Keratinocyte (primary cell): ENCODE measurements around the gene PWWP2B. TPM values are rescaled to one million over a fixed set of nuclear protein-coding genes. Genes with fewer than 3 reads are reported as not detected.

Experiments used
- DNase-seq: peaks from one replicate; pipeline ENCODE4 v3.0.0-alpha.2; 2011; ENCODE audit warnings: low read depth, missing footprints, low spot score
- FAIRE-seq: peaks from 2 replicates; lab custom pipeline; 2011; peaks lifted over from hg19 to GRCh38; lab: Jason Lieb, UNC
- H2AFZ ChIP-seq: 2 replicates; pipeline ENCODE4 v1.6.0; 2012; ENCODE audit warnings: low read length, control low read depth, inconsistent platforms; ENCODE audit not compliant: control insufficient read depth
- H3K27ac ChIP-seq: 2 replicates; pipeline ENCODE4 v1.5.1; 2011; ENCODE audit warnings: low read length; ENCODE audit not compliant: control insufficient read depth, insufficient read depth
- H3K27me3 ChIP-seq: 3 replicates; pipeline ENCODE4 v1.6.0; 2011; ENCODE audit warnings: low read length; ENCODE audit not compliant: control insufficient read depth, insufficient read depth; ENCODE audit errors: extremely low read depth
- H3K36me3 ChIP-seq, 2 experiments: 2 replicates in 1 of 2; 3 replicates in 1 of 2; pipeline ENCODE4 v1.5.1; 2011; ENCODE audit warnings: low read length in 2 of 2, mild to moderate bottlenecking in 1 of 2; ENCODE audit not compliant: control insufficient read depth in 2 of 2, insufficient read depth in 2 of 2; ENCODE audit errors: extremely low read depth in 1 of 2
- H3K4me1 ChIP-seq: 3 replicates; pipeline ENCODE4 v1.5.1; 2011; ENCODE audit warnings: low read length; ENCODE audit not compliant: control insufficient read depth, insufficient read depth; ENCODE audit errors: extremely low read depth
- H3K4me2 ChIP-seq: 3 replicates; pipeline ENCODE4 v1.6.0; 2011; ENCODE audit warnings: low read depth, low read length; ENCODE audit not compliant: control insufficient read depth, insufficient read depth; ENCODE audit errors: extremely low read depth
- H3K4me3 ChIP-seq, 3 experiments: fragments of 200-600 bp in 1 of 3; sonication (generic) in 1 of 3; 2 replicates in 2 of 3; 3 replicates in 1 of 3; pipeline ENCODE4 v1.5.1; 2011 to 2016; ENCODE audit warnings: low read length in 3 of 3, mild to moderate bottlenecking in 3 of 3, control low read depth in 2 of 3, inconsistent platforms in 1 of 3, low read depth in 1 of 3, mixed read lengths in 1 of 3, mixed run types in 1 of 3, moderate library complexity in 1 of 3; ENCODE audit not compliant: control insufficient read depth in 2 of 3, insufficient read depth in 2 of 3; ENCODE audit errors: extremely low read depth in 1 of 3
- H3K79me2 ChIP-seq: 2 replicates; pipeline ENCODE4 v1.6.0; 2012; ENCODE audit warnings: low read length; ENCODE audit not compliant: control insufficient read depth, insufficient read depth
- H3K9ac ChIP-seq: 3 replicates; pipeline ENCODE4 v1.6.0; 2011; ENCODE audit warnings: low read length; ENCODE audit not compliant: control insufficient read depth, insufficient read depth; ENCODE audit errors: extremely low read depth
- H3K9me1 ChIP-seq: 3 replicates; pipeline ENCODE4 v1.6.0; 2011; ENCODE audit warnings: low read length; ENCODE audit not compliant: control insufficient read depth, insufficient read depth; ENCODE audit errors: extremely low read depth
- H3K9me3 ChIP-seq: 2 replicates; pipeline ENCODE4 v1.5.1; 2012; ENCODE audit warnings: low read depth, low read length; ENCODE audit not compliant: control insufficient read depth
- H4K20me1 ChIP-seq: 3 replicates; pipeline ENCODE4 v1.6.0; 2011; ENCODE audit warnings: low read length; ENCODE audit not compliant: control insufficient read depth, insufficient read depth; ENCODE audit errors: extremely low read depth
- CTCF ChIP-seq, 3 experiments: IDR thresholded peaks in 1 of 3; conservative IDR thresholded peaks in 1 of 3; optimal IDR thresholded peaks in 1 of 3; 2 replicates in 2 of 3; 3 replicates in 1 of 3; pipeline versions ENCODE3 to v1.5.1; 2011; ENCODE audit warnings: low read length in 3 of 3, mild to moderate bottlenecking in 3 of 3, moderate library complexity in 2 of 3, control low read depth in 1 of 3, inconsistent platforms in 1 of 3; ENCODE audit not compliant: insufficient read depth in 2 of 3; ENCODE audit errors: extremely low read depth in 1 of 3
- EZH2 ChIP-seq: IDR thresholded peaks from one replicate; pipeline ENCODE4 v1.6.1; 2012; ENCODE audit warnings: inconsistent platforms, mild to moderate bottlenecking, low read length, moderate library complexity
- dilution Hi-C: fragments of 300-500 bp; cut with MboI; formaldehyde crosslinking; loops from one replicate; pipeline ENCODE4 v1.7.0; 2020; ENCODE audit warnings: low sequenced_read_pairs; ENCODE audit not compliant: extremely low pct_ligation_motif_present
- polyA plus RNA-seq, 5 experiments: library from polyadenylated mRNA; depleted of rRNA in 3 of 5; stranded (reverse) in 3 of 5; stranded (forward) in 1 of 5; unstranded in 1 of 5; fragments of >200 nt; gene quantifications; 1 replicate in 1 of 5; 2 replicates in 3 of 5; 3 replicates in 1 of 5; pipeline versions ENCODE4 v1.2.1 to v1.2.3, GENCODE V29; 2011 to 2012; ENCODE audit warnings: missing spikeins in 2 of 5, low read depth in 1 of 5, low replicate concordance in 1 of 5

Gene PWWP2B
- polyA plus RNA-seq, 1 donor (not counting 4 experiments of a cell fraction or from before 2014, with no cell fraction given): 3.1 TPM

DNA sequence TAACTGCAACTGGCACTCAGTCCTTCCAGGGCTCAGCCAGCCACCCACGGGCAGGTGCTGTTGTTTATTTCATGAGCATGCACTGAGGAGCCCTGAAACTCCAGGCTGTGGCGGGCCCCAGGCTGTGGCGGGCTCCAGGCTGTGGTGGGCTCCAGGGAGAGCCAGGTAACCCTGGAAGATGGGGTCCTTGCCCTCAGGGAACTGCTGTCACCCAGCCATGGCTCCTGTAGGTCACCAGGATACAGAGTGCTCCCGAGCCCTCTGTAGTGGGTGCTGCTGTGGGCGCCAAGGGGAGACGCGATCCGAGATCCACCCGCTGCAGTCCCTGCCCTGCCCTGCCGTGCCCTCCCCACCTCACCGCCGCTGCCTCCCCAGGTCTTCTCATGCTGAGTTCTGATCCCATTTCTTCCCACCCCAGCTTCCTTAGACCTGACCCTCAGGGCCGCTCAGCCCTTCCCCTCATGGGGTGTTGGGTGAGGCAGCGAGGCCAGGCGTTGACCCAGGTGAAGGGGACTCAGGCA lies 35.4 kb upstream of the PWWP2B start:
- no peak overlapping the region for H3K4me2 ChIP-seq
- dilution Hi-C loops: no loop called here
- H3K27ac ChIP-seq: no peak overlapping the region
- no peaks in the 10 kb centered on the region for H3K4me1 ChIP-seq
- TF ChIP-seq EZH2 (no peak), CTCF (optimal IDR thresholded peaks at IDR 0.05 in 1 of 3, IDR thresholded peaks at IDR 0.05 in 1 of 3, conservative IDR thresholded peaks at IDR 0.05 in 1 of 3; ENCODE audit: extremely low read depth in 1 of 3, insufficient read depth in 2 of 3, low read length in 3 of 3) (no peak)
- peaks cover 2% of the 10 kb centered on the region for H3K9me3 ChIP-seq
- H3K36me3 ChIP-seq: no peaks in the 10 kb centered on the region
- H2AFZ ChIP-seq: no peak overlapping the region
- H3K9me1 ChIP-seq: no peaks in the 10 kb centered on the region
- no peak for DNase-seq
- no peak overlapping the region for H3K9ac ChIP-seq
- no peaks in the 10 kb centered on the region for H3K27me3 ChIP-seq
- no peaks in the 10 kb centered on the region for H3K79me2 ChIP-seq
- no peaks in the 10 kb centered on the region for H4K20me1 ChIP-seq
- no peak overlapping the region for H3K4me3 ChIP-seq
- FAIRE-seq: no peak

DNA sequence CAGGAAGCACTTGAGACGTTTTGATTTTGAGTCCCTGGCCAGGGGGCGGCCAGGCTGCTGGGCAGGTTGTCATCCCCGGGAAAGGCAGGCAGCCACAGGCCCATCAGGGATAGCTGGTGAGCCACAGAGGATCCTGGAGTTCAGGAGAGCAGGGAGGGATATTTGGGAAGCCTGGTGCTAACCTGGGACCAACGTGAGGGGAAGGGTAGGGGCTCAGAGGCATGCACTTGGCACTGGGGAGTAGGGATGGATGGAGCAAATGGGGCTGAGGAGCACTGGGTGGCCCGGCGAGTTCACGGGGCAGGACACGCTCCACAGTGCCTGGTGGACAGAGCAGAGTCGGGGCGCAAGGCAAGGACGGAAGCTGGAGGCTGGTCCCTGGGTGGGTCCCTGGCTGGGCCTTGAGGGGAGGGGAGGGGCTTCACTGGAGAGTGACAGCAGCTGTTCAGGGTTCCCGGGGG lies 34.8 kb upstream of the PWWP2B start:
- Histone ChIP-seq H3K36me3 (no peaks in the 10 kb centered on the region), H3K27ac (no peak overlapping the region), H3K9ac (no peak overlapping the region), H3K27me3 (no peaks in the 10 kb centered on the region), H4K20me1 (no peaks in the 10 kb centered on the region), H3K79me2 (no peaks in the 10 kb centered on the region), H3K4me1 (no peaks in the 10 kb centered on the region), H2AFZ (no peak overlapping the region), H3K4me3 (no peak overlapping the region), H3K9me1 (no peaks in the 10 kb centered on the region), H3K4me2 (no peak overlapping the region), H3K9me3 (peaks cover 2% of the 10 kb centered on the region)
- FAIRE-seq (no peak), DNase-seq (no peak)
- dilution Hi-C loops: no loop called here
- TF ChIP-seq EZH2 (no peak), CTCF (optimal IDR thresholded peaks at IDR 0.05 in 1 of 3, IDR thresholded peaks at IDR 0.05 in 1 of 3, conservative IDR thresholded peaks at IDR 0.05 in 1 of 3; ENCODE audit: extremely low read depth in 1 of 3, insufficient read depth in 2 of 3, low read length in 3 of 3) (no peak)
